HepG2 (cell line): ENCODE measurements around the gene JAG1. TPM values are rescaled to one million over a fixed set of nuclear protein-coding genes. Genes with fewer than 3 reads are reported as not detected.

ENCODE experiments used
- ATAC-seq: fragments of 200-7000 bp; cut with Tn5 transposase; 3 replicates; pipeline ENCODE4 v1.9.1; 2020; ENCODE audit warnings: mild to moderate bottlenecking, moderate library complexity
- BruUV-seq: library from RNA; stranded (reverse); fragments of 400-500 nt; replicated peaks from 2 replicates; lab custom pipeline; 2021; lab: Mats Ljungman, UMichigan
- CTCF ChIA-PET: fragments of 300-600 bp; formaldehyde crosslinking; extraction: SDS; loops from one replicate; lab custom pipeline; 2021; ENCODE audit warnings: low total read pairs, inconsistent platforms, low intra/inter-chr PET ratio; lab: Yijun Ruan, JAX
- POLR2A ChIA-PET: fragments of 350-600 bp; sonication (Branson Sonifier 250); formaldehyde crosslinking; loops from one replicate; lab custom pipeline; 2020; ENCODE audit warnings: antibody characterized with exemption, inconsistent platforms; lab: Yijun Ruan, JAX
- DNase-seq: peaks from one replicate; pipeline ENCODE4 v3.0.0-alpha.2; 2015; ENCODE audit warnings: low spot score
- FAIRE-seq: peaks from 3 replicates; lab custom pipeline; 2011; peaks lifted over from hg19 to GRCh38; lab: Jason Lieb, UNC
- H2AFZ ChIP-seq: one replicate; pipeline ENCODE4 v1.6.1; 2011; ENCODE audit warnings: low read length, inconsistent platforms
- H3K27ac ChIP-seq: fragments of 300-600 bp; 3 replicates; pipeline ENCODE4 v1.8.0; 2011; ENCODE audit warnings: mixed run types, mild to moderate bottlenecking, mixed read lengths, low read length, inconsistent platforms; ENCODE audit not compliant: insufficient read depth; ENCODE audit errors: extremely low read length
- H3K27me3 ChIP-seq, 2 experiments: fragments of 200-600 bp in 1 of 2; 2 replicates in 1 of 2; 3 replicates in 1 of 2; pipeline versions ENCODE4 v1.6.0 to v1.8.0; 2011; ENCODE audit warnings: low read length in 2 of 2, mild to moderate bottlenecking in 2 of 2, moderate library complexity in 2 of 2, inconsistent platforms in 1 of 2; ENCODE audit not compliant: insufficient read depth in 2 of 2, control insufficient read depth in 1 of 2
- H3K36me3 ChIP-seq, 2 experiments: fragments of 200-600 bp in 1 of 2; replicated peaks in 1 of 2; 2 replicates in 1 of 2; 3 replicates in 1 of 2; pipeline versions ENCODE4 v1.5.1 to v1.8.0; 2011; ENCODE audit warnings: low read length in 2 of 2, inconsistent platforms in 1 of 2; ENCODE audit not compliant: insufficient read depth in 2 of 2, control insufficient read depth in 1 of 2
- H3K4me1 ChIP-seq: 2 replicates; pipeline ENCODE4 v1.5.1; 2012; ENCODE audit warnings: low read length, inconsistent platforms; ENCODE audit not compliant: insufficient read depth
- H3K4me2 ChIP-seq: 2 replicates; pipeline ENCODE4 v1.6.0; 2011; ENCODE audit warnings: low read depth, low read length, inconsistent platforms
- H3K4me3 ChIP-seq, 3 experiments: fragments of 200-600 bp in 1 of 3; sonication (generic), shearing (Covaris generic) in 1 of 3; replicated peaks in 1 of 3; 2 replicates each; pipeline ENCODE4 v1.5.1; 2011 to 2016; ENCODE audit warnings: low read length in 3 of 3, inconsistent platforms in 2 of 3, low read depth in 2 of 3, mild to moderate bottlenecking in 2 of 3, control low read depth in 1 of 3, mixed read lengths in 1 of 3; ENCODE audit not compliant: insufficient read depth in 1 of 3
- H3K79me2 ChIP-seq: one replicate; pipeline ENCODE4 v1.6.1; 2011; ENCODE audit warnings: low read length, inconsistent platforms; ENCODE audit not compliant: insufficient read depth
- H3K9ac ChIP-seq: 2 replicates; pipeline ENCODE4 v1.6.0; 2011; ENCODE audit warnings: mild to moderate bottlenecking, low read depth, low read length, inconsistent platforms; ENCODE audit not compliant: insufficient read depth
- H3K9me3 ChIP-seq: 2 replicates; pipeline ENCODE4 v1.5.1; 2012; ENCODE audit warnings: mild to moderate bottlenecking, low read length
- H4K20me1 ChIP-seq: 2 replicates; pipeline ENCODE4 v1.6.0; 2011; ENCODE audit warnings: inconsistent platforms, mild to moderate bottlenecking, low read length, moderate library complexity; ENCODE audit not compliant: insufficient read depth
- ARNT2 ChIP-seq: sonication (generic); formaldehyde crosslinking; IDR thresholded peaks from 2 replicates; pipeline ENCODE4 v1.8.0; 2022; ENCODE audit warnings: mild to moderate bottlenecking, low read depth, missing genetic modification reagents, moderate library complexity
- BRCA1 ChIP-seq: sonication (generic); formaldehyde crosslinking; IDR thresholded peaks from 2 replicates; pipeline ENCODE4 v1.4.0; 2020; ENCODE audit warnings: missing genetic modification reagents
- HNF4G ChIP-seq, 2 experiments: sonication (generic) in 1 of 2; formaldehyde crosslinking in 1 of 2; IDR thresholded peaks; 2 replicates each; pipeline versions ENCODE4 v1.4.0 to v1.6.1; 2011 to 2020; ENCODE audit warnings: borderline replicate concordance in 2 of 2, low read depth in 2 of 2, mild to moderate bottlenecking in 2 of 2, low read length in 1 of 2, missing genetic modification reagents in 1 of 2, moderate library complexity in 1 of 2
- HOXA5 ChIP-seq: sonication (generic); formaldehyde crosslinking; IDR thresholded peaks from 2 replicates; pipeline ENCODE4 v1.4.0; 2020; ENCODE audit warnings: missing genetic modification reagents
- KDM5B ChIP-seq: sonication (generic); formaldehyde crosslinking; IDR thresholded peaks from 2 replicates; pipeline ENCODE4 v1.4.0; 2020; ENCODE audit warnings: missing genetic modification reagents, mild to moderate bottlenecking, borderline replicate concordance
- KLF6 ChIP-seq: IDR thresholded peaks from 2 replicates; pipeline ENCODE4 v1.8.0; 2016; ENCODE audit warnings: missing biosample characterization, missing genetic modification reagents
- NFKB2 ChIP-seq: sonication (generic); formaldehyde crosslinking; IDR thresholded peaks from 2 replicates; pipeline ENCODE4 v1.4.0; 2020; ENCODE audit warnings: missing genetic modification reagents, borderline replicate concordance
- ZFP1 ChIP-seq: IDR thresholded peaks from 2 replicates; pipeline ENCODE4 v1.6.1; 2016
- ZFYVE20 ChIP-seq: sonication (generic); formaldehyde crosslinking; IDR thresholded peaks from 2 replicates; pipeline ENCODE4 v1.8.0; 2023; ENCODE audit warnings: low read depth, mild to moderate bottlenecking, moderate library complexity, missing genetic modification reagents, borderline replicate concordance
- ZNF256 ChIP-seq: sonication (generic); formaldehyde crosslinking; conservative IDR thresholded peaks from 2 replicates; pipeline ENCODE4 v1.4.0; 2020; ENCODE audit warnings: missing genetic modification reagents
- ZNF260 ChIP-seq: sonication (generic); formaldehyde crosslinking; IDR thresholded peaks from 2 replicates; pipeline ENCODE4 v1.4.0; 2020; ENCODE audit warnings: missing genetic modification reagents, low read depth, mild to moderate bottlenecking, borderline replicate concordance
- ZNF292 ChIP-seq: sonication (generic); formaldehyde crosslinking; IDR thresholded peaks from 2 replicates; pipeline ENCODE4 v1.8.1; 2022; ENCODE audit warnings: mild to moderate bottlenecking, low read depth, missing genetic modification reagents, borderline replicate concordance
- WGBS: methylation state at CpG from one replicate; pipeline ENCODE4 v1.1.6; 2017; ENCODE audit warnings: low lambda C conversion rate; 5-methylcytosine and 5-hydroxymethylcytosine counted together
- in situ Hi-C: cut with HindIII; loops from 2 replicates; pipeline ENCODE4 v1.10.0; 2017; ENCODE audit warnings: low pct_unique_long_range_greater_than_20kb; ENCODE audit not compliant: extremely low pct_ligation_motif_present
- intact Hi-C: fragments of 100-400 bp; cut with micrococcal nuclease; formaldehyde crosslinking; loops from one replicate; pipeline ENCODE4 v1.10.0; 2022; ENCODE audit not compliant: unreplicated experiment
- polyA plus RNA-seq, 8 experiments: library from polyadenylated mRNA; depleted of rRNA in 3 of 8; stranded (reverse) in 7 of 8; unstranded in 1 of 8; fragments of >200 nt; fragmentation: Illumina TruSeq in 4 of 8; extraction: Trizol in 4 of 8; gene quantifications; 2 replicates each; pipeline versions ENCODE4 v1.2.1 to v1.2.3, GENCODE V29; 2011 to 2016; ENCODE audit warnings: low read depth in 4 of 8, missing spikeins in 1 of 8, mixed read lengths in 1 of 8; ENCODE audit not compliant: insufficient read depth in 1 of 8
- total RNA-seq, 5 experiments: library from RNA; depleted of rRNA; stranded (reverse); fragments of >200 nt; fragmentation: Illumina TruSeq; extraction: Trizol; gene quantifications; 2 replicates each; pipeline ENCODE4 v1.2.3, GENCODE V29; 2016; ENCODE audit warnings: low read depth in 1 of 5
- TF ChIP-seq, protein P1 (sequence below): sonication (generic); formaldehyde crosslinking; IDR thresholded peaks from 2 replicates; pipeline ENCODE4 v1.5.0; 2020; ENCODE audit warnings: missing genetic modification reagents, mild to moderate bottlenecking, borderline replicate concordance
- TF ChIP-seq, protein P2 (sequence below), 2 experiments: sonication (generic) in 1 of 2; formaldehyde crosslinking in 1 of 2; IDR thresholded peaks; 2 replicates each; pipeline versions ENCODE4 v1.4.0 to v1.6.1; 2018 to 2020; ENCODE audit warnings: missing genetic modification reagents in 2 of 2, borderline replicate concordance in 1 of 2, low read depth in 1 of 2, mild to moderate bottlenecking in 1 of 2, missing biosample characterization in 1 of 2
- TF ChIP-seq, protein P3 (sequence below): sonication (generic); formaldehyde crosslinking; IDR thresholded peaks from 2 replicates; pipeline ENCODE4 v1.5.0; 2020; ENCODE audit warnings: missing genetic modification reagents
- TF ChIP-seq, protein P4 (sequence below): sonication (generic); formaldehyde crosslinking; IDR thresholded peaks from 2 replicates; pipeline ENCODE4 v1.4.0; 2020; ENCODE audit warnings: mild to moderate bottlenecking, missing genetic modification reagents

Gene JAG1
- total and polyA plus RNA-seq, 2 of the 13 experiments (the other 11 are each of a cell fraction or from before 2014, with no cell fraction given) = 47.1 to 56.3 TPM

DNA sequence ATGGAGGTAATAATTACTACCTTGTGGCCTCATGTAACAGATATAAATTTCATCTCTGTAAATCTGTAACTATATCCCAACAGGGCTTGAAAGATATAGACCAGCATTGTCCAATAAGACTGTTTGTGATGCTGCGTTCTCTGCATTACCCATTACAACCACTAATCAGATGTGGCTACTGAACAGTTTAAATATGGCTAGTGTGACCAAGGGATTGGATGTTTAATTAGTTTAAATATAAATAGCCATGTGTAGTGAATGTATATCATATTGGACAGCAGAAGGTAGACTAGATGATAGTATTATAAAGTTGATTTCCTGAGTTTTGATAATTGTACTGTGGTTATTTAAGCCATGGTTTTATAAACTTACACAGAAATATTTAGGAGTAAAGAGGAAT, 27.8 kb upstream of the JAG1 start:
- ChIA-PET CTCF (no interaction called here), POLR2A (interaction anchor here (0.6 kb wide), 1 partner anchor 27 kb away, joined by 3 read pairs; no protein-coding TSS in a partner anchor)
- Histone ChIP-seq H3K4me2 (no peak overlapping the region), H4K20me1 (no peaks in the 10 kb centered on the region), H3K4me1 (peaks cover 19% of the 10 kb centered on the region), H2AFZ (no peak overlapping the region), H3K27ac (no peak overlapping the region), H3K9ac (no peak overlapping the region), H3K36me3 (no peaks in the 10 kb centered on the region), H3K4me3 (no peak overlapping the region), H3K79me2 (no peaks in the 10 kb centered on the region), H3K9me3 (no peaks in the 10 kb centered on the region), H3K27me3 (no peaks in the 10 kb centered on the region)
- DNase-seq (no peak), ATAC-seq (no peak), FAIRE-seq (no peak)
- in situ Hi-C loops (no loop called here), intact Hi-C loops (no loop called here)
- BruUV-seq = no TSS peak
- WGBS = 100% methylated on average over 1 of the region's 1 CpG
- TF ChIP-seq ZNF292 (CRISPR knock-in tag) (no peak), ZNF256 (no peak), KDM5B (no peak), BRCA1 (CRISPR knock-in tag) (no peak), ZNF260 (no peak), HNF4G (IDR thresholded peaks at IDR 0.05; ENCODE audit: borderline replicate concordance, low read depth, low read length) (no peak), HNF4G (CRISPR knock-in tag; IDR thresholded peaks at IDR 0.05; ENCODE audit: borderline replicate concordance, low read depth) (no peak), NFKB2 (CRISPR knock-in tag) (no peak), HOXA5 (CRISPR knock-in tag) (no peak), ARNT2 (CRISPR knock-in tag) (no peak), KLF6 (no peak), ZFP1 (CRISPR knock-in tag) (no peak), ZFYVE20 (CRISPR knock-in tag) (no peak)
- TF ChIP-seq, protein P1, sequence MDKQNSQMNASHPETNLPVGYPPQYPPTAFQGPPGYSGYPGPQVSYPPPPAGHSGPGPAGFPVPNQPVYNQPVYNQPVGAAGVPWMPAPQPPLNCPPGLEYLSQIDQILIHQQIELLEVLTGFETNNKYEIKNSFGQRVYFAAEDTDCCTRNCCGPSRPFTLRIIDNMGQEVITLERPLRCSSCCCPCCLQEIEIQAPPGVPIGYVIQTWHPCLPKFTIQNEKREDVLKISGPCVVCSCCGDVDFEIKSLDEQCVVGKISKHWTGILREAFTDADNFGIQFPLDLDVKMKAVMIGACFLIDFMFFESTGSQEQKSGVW (CRISPR knock-in tag) = no peak
- TF ChIP-seq, protein P2, sequence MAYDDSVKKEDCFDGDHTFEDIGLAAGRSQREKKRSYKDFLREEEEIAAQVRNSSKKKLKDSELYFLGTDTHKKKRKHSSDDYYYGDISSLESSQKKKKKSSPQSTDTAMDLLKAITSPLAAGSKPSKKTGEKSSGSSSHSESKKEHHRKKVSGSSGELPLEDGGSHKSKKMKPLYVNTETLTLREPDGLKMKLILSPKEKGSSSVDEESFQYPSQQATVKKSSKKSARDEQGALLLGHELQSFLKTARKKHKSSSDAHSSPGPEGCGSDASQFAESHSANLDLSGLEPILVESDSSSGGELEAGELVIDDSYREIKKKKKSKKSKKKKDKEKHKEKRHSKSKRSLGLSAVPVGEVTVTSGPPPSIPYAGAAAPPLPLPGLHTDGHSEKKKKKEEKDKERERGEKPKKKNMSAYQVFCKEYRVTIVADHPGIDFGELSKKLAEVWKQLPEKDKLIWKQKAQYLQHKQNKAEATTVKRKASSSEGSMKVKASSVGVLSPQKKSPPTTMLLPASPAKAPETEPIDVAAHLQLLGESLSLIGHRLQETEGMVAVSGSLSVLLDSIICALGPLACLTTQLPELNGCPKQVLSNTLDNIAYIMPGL (CRISPR knock-in tag; IDR thresholded peaks at IDR 0.05; ENCODE audit: borderline replicate concordance in 1 of 2, low read depth in 1 of 2) = no peak
- TF ChIP-seq, protein P3, sequence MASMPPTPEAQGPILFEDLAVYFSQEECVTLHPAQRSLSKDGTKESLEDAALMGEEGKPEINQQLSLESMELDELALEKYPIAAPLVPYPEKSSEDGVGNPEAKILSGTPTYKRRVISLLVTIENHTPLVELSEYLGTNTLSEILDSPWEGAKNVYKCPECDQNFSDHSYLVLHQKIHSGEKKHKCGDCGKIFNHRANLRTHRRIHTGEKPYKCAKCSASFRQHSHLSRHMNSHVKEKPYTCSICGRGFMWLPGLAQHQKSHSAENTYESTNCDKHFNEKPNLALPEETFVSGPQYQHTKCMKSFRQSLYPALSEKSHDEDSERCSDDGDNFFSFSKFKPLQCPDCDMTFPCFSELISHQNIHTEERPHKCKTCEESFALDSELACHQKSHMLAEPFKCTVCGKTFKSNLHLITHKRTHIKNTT (CRISPR knock-in tag) = no peak
- TF ChIP-seq, protein P4, sequence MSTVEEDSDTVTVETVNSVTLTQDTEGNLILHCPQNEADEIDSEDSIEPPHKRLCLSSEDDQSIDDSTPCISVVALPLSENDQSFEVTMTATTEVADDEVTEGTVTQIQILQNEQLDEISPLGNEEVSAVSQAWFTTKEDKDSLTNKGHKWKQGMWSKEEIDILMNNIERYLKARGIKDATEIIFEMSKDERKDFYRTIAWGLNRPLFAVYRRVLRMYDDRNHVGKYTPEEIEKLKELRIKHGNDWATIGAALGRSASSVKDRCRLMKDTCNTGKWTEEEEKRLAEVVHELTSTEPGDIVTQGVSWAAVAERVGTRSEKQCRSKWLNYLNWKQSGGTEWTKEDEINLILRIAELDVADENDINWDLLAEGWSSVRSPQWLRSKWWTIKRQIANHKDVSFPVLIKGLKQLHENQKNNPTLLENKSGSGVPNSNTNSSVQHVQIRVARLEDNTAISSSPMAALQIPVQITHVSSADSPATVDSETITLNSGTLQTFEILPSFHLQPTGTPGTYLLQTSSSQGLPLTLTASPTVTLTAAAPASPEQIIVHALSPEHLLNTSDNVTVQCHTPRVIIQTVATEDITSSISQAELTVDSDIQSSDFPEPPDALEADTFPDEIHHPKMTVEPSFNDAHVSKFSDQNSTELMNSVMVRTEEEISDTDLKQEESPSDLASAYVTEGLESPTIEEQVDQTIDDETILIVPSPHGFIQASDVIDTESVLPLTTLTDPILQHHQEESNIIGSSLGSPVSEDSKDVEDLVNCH (CRISPR knock-in tag) = no peak
